ENCODE results near the gene CRELD2. TPM values are rescaled to one million over a fixed set of nuclear protein-coding genes. Genes with fewer than 3 reads are reported as not detected.

Gene CRELD2
- total RNA-seq, 1 donor from 2014 or later = 42.7 TPM

- Histone ChIP-seq H3K36me3 (peaks cover 58% of the 10 kb centered on the region), H3K27me3 (ENCODE audit: low read depth) (no peaks in the 10 kb centered on the region), H3K4me1 (no peaks in the 10 kb centered on the region), H3K4me3 (no peak overlapping the region), H3K27ac (no peak overlapping the region), H3K9me3 (no peaks in the 10 kb centered on the region)
- TF ChIP-seq CTCF (IDR thresholded peaks at IDR 0.05) = no peak
- DNase-seq (no peak), ATAC-seq (no peak)
- intact Hi-C loops (cut with DNase I) = no loop called here
Measured at GRCh38 chr22:49885281-49885680, 33.2 kb upstream of the CRELD2 start.

DNA sequence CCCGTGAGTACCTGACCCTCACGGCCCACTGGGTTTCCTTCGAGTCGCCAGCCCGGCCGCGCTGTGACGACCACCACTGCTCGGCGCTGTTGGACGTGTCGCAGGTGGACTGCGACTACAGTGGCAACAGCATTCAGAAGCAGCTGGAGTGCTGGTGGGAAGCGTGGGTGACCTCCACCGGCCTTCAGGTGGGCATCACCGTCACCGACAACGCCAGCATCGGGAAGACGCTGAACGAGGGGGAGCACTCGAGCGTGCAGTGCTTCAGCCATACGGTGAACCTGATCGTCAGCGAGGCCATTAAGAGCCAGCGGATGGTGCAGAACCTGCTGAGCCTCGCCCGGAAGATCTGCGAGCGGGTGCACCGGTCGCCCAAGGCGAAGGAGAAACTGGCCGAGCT lies 32.6 kb upstream of the CRELD2 start:
- no peak for ATAC-seq
- intact Hi-C loops (cut with DNase I) = no loop called here
- Histone ChIP-seq H3K4me3 (no peak overlapping the region), H3K36me3 (peaks cover 58% of the 10 kb centered on the region), H3K4me1 (no peaks in the 10 kb centered on the region), H3K9me3 (no peaks in the 10 kb centered on the region), H3K27me3 (ENCODE audit: low read depth) (no peaks in the 10 kb centered on the region), H3K27ac (no peak overlapping the region)
- DNase-seq = no peak
- TF ChIP-seq CTCF (IDR thresholded peaks at IDR 0.05) = no peak

DNA sequence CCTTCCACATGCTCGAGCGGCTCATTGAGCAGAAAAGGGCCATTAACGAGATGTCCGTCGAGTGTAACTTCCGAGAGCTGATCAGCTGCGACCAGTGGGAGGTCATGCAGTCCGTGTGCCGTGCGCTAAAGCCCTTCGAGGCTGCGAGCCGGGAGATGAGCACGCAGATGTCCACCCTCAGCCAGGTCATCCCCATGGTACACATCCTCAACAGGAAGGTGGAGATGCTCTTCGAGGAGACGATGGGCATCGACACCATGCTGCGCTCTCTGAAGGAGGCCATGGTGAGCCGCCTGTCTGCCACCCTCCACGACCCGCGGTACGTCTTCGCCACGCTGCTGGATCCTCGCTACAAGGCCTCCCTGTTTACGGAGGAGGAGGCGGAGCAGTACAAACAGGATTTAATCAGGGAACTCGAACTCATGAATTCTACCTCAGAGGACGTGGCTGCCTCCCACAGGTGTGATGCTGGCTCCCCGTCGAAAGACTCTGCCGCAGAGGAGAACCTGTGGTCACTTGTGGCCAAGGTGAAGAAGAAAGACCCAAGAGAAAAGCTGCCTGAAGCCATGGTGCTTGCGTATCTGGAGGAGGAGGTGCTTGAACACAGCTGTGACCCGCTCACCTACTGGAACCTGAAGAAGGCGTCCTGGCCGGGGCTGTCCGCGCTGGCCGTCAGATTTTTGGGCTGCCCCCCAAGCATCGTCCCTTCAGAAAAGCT lies 31.9 kb upstream of the CRELD2 start:
- Histone ChIP-seq H3K4me3 (no peak overlapping the region), H3K27ac (no peak overlapping the region), H3K27me3 (ENCODE audit: low read depth) (no peaks in the 10 kb centered on the region), H3K36me3 (peaks cover 58% of the 10 kb centered on the region), H3K9me3 (no peaks in the 10 kb centered on the region), H3K4me1 (no peaks in the 10 kb centered on the region)
- no peak for DNase-seq
- intact Hi-C loops (cut with DNase I) = no loop called here
- TF ChIP-seq CTCF (IDR thresholded peaks at IDR 0.05) = no peak
- ATAC-seq = no peak

DNA sequence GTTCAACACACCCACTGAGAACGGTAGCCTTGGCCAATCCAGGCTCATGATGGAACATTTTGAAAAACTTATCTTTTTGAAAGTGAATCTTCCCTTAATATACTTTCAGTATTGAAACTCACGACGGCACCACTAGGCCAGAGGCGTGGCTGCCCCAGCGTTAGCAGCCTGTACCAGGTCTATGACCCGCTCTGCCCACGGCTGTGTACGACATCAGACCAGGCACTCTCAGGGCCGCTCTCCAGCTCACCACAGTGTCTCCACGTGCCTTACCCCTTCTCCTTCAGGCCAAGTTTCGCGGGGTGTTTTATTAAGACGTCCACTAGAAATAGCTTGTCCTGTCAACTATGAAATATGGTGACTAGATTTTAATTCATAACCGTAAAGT lies 31.4 kb upstream of the CRELD2 start:
- intact Hi-C loops (cut with DNase I) = no loop called here
- no peak for TF ChIP-seq CTCF (IDR thresholded peaks at IDR 0.05)
- H3K9me3 ChIP-seq = no peaks in the 10 kb centered on the region
- no peaks in the 10 kb centered on the region for H3K27me3 ChIP-seq (ENCODE audit: low read depth)
- no peak overlapping the region for H3K27ac ChIP-seq
- no peak for DNase-seq
- peaks cover 58% of the 10 kb centered on the region for H3K36me3 ChIP-seq
- no peak overlapping the region for H3K4me3 ChIP-seq
- ATAC-seq = no peak
- H3K4me1 ChIP-seq = no peaks in the 10 kb centered on the region

GRCh38 chr22:49887702-49888101 lies 30.7 kb upstream of the CRELD2 start:
- DNase-seq (no peak), ATAC-seq (no peak)
- no peaks in the 10 kb centered on the region for H3K27me3 ChIP-seq (ENCODE audit: low read depth)
- intact Hi-C loops (cut with DNase I) = no loop called here
- no peaks in the 10 kb centered on the region for H3K4me1 ChIP-seq
- no peaks in the 10 kb centered on the region for H3K9me3 ChIP-seq
- H3K4me3 ChIP-seq = no peak overlapping the region
- no peak for TF ChIP-seq CTCF (IDR thresholded peaks at IDR 0.05)
- no peak overlapping the region for H3K27ac ChIP-seq
- H3K36me3 ChIP-seq = peaks cover 65% of the 10 kb centered on the region

Data from lower lobe of right lung (tissue), 2 donors.